ENCODE measurements around the gene DNAJC5G.

DNAJC5G gene, protein sequence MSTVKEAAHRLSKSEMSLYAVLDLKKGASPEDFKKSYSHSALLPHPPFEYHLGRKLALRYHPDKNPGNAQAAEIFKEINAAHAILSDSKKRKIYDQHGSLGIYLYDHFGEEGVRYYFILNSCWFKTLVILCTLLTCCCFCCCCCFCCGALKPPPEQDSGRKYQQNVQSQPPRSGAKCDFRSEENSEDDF

GRCh38 chr2:27275211-27276150 is at the start of gene DNAJC5G:
Gene DNAJC5G (plus strand): TSS chr2:27275433. CDS start chr2:27276729, 1,296 bp downstream.
- DNase-seq (no peak), ATAC-seq (no peak)

GRCh38 chr2:27225526-27225925 is 49.7 kb upstream of the DNAJC5G start:
- ATAC-seq (no peak), DNase-seq (no peak)

GRCh38 chr2:27227501-27227900 is 47.7 kb upstream of the DNAJC5G start:
- DNase-seq (no peak), ATAC-seq (no peak)

DNA sequence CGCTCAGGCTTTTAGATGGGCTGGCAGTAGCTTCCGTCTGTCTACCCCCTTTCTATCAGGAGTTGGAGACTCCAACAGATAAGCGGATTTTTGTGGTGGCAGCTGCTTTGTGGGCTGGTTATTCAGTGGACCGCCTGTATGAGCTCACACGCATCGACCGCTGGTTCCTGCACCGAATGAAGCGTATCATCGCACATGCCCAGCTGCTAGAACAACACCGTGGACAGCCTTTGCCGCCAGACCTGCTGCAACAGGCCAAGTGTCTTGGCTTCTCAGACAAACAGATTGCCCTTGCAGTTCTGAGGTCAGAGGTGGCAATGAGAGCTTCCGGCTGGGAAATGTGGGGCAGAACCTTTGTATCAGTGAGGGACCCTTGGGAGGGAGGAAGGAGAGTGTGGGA is 43.3 kb upstream of the DNAJC5G start:
- DNase-seq: no peak
- no peak for ATAC-seq

GRCh38 chr2:27233341-27233740 is 41.9 kb upstream of the DNAJC5G start:
- no peak for DNase-seq
- ATAC-seq: no peak

- DNase-seq: no peak
- no peak for ATAC-seq
These were observed 39.1 kb upstream of the DNAJC5G start for GRCh38 chr2:27236136-27236535.

DNA sequence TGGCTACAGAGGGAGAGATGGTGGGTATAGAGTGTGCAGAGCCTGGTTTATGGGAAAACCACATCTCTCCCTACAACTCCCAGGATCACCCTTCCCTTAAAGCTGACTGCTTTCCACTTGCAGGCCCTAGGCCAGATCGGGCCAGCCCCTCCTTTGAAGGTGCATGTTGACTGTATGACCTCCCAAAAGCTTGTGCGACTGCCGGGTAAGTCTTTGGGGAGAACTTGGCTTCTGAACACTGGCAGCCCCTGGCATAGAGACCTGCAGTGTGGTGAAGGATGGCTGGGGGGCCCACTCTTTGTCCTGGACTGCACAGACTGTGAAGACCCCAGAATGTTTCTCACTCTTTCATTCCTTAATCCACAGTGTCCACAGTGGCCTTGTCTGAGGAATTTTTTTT is 38.6 kb upstream of the DNAJC5G start:
- DNase-seq (no peak), ATAC-seq (no peak)

- DNase-seq (no peak), ATAC-seq (no peak)
These were observed 37.8 kb upstream of the DNAJC5G start for GRCh38 chr2:27237341-27237945.

GRCh38 chr2:27238976-27239375 is 36.3 kb upstream of the DNAJC5G start:
- no peak for ATAC-seq
- DNase-seq: no peak

DNA sequence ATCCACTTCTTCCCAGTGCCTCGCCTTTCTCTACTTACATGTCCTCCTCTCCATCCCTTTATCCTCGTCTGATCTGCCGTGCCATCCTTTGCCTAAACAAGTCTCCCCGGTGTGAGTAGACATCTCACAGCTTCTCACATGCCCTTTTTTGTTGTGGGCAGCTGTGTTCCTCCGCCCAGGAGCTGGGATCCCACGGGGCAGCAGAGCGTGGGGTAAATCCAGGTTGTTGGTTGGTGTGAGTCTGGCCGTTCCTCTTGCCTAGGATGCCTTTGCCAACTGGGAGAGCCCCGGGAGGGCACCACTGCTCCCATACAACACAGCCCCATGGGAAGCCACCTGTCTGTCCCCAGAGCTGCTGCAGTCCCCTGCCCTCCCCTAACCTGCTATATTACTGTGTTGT is 34.8 kb upstream of the DNAJC5G start:
- DNase-seq: no peak
- ATAC-seq: no peak

DNA sequence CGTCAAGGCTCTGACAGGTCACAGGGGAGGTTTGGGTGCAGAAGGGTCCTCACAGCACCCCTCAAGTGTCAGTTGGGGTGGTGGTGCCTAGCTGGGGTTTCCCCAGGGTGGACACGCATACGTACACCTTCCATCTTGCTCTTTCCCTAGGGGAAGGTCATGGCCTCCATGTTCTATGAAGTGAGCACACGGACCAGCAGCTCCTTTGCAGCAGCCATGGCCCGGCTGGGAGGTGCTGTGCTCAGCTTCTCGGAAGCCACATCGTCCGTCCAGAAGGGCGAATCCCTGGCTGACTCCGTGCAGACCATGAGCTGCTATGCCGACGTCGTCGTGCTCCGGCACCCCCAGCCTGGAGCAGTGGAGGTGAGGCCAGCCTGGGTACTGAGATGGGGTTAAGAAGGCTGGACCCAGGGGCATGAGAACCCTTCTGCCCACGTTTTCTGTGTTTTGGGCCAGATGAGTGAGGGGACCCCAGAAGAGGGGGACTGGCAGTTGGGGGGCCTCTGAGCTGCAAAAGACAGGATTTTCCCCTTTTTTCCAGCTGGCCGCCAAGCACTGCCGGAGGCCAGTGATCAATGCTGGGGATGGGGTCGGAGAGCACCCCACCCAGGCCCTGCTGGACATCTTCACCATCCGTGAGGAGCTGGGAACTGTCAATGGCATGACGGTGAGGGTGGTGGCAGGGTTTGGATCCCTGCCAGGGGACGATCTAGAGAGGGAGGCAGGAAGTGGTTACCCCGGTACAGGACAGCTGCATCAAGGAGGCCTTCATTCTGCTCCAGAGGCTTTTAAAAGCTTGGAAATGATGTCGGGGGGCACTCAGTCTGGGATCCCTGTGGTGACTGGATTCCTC is 33.2 kb upstream of the DNAJC5G start:
- ATAC-seq (no peak), DNase-seq (no peak)

- no peak for DNase-seq
- ATAC-seq: no peak
These were observed 32.6 kb upstream of the DNAJC5G start for GRCh38 chr2:27242614-27242951.

- no peak for DNase-seq
- no peak for ATAC-seq
These were observed 31.7 kb upstream of the DNAJC5G start for GRCh38 chr2:27243391-27244130.

GRCh38 chr2:27245116-27245515 is 30.1 kb upstream of the DNAJC5G start:
- ATAC-seq: no peak
- DNase-seq: no peak

GRCh38 chr2:27245626-27246025 is 29.6 kb upstream of the DNAJC5G start:
- DNase-seq (no peak), ATAC-seq (no peak)

DNA sequence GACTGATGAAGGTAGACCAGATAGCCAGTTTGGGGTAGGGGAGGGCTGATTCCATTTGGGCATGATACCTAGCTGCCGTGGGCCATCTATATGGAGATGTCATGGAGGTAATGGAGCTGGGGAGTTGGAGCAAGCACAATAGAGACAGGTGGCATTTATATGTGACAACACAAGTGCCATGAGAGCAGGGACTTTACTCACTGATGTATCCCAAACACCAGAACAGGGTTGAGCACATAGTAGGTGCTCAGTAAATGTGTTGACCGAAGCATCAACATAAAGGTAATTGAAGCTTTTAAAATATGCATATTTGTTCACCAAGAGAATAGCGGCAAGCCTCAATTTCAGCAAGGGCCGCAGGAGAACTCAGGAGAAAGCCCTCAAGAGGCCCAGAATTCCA is 27.3 kb upstream of the DNAJC5G start:
- ATAC-seq: no peak
- no peak for DNase-seq

DNA sequence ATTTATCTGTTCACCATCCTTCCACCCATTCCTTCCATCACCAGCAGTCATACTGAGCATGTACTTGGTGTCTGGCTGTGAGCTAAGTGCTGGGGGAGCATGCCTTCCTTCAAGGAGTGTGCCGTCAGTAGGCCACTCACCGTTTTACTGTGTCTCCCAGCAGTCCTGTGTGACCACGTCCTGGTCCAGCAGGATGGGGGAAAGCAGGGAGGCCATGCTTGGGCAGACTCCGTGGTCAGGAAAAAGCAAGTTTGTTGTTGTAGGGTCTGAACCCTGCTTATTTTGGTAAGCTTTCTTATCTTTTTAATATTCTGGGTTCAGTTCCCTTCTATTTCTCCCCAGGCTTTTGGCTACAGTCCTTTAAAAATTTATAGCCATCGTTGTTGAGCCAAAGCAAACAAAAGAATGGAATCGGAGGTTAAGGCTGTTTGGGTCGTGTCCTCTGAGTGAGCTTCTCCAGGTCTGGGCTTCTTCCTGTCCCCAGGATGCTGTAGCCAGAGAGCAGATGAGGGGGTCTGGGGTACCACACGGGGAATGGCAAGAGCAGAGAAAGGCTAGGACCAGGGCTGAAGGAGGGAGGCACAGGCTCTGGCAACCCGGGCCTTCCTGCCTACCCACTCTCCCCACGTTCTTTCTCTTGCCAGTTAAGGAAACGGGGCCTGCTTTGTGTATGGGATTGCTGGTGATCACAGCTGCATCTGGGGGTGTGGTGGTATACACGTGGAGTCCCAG is 25.9 kb upstream of the DNAJC5G start:
- ATAC-seq (no peak), DNase-seq (no peak)

DNA sequence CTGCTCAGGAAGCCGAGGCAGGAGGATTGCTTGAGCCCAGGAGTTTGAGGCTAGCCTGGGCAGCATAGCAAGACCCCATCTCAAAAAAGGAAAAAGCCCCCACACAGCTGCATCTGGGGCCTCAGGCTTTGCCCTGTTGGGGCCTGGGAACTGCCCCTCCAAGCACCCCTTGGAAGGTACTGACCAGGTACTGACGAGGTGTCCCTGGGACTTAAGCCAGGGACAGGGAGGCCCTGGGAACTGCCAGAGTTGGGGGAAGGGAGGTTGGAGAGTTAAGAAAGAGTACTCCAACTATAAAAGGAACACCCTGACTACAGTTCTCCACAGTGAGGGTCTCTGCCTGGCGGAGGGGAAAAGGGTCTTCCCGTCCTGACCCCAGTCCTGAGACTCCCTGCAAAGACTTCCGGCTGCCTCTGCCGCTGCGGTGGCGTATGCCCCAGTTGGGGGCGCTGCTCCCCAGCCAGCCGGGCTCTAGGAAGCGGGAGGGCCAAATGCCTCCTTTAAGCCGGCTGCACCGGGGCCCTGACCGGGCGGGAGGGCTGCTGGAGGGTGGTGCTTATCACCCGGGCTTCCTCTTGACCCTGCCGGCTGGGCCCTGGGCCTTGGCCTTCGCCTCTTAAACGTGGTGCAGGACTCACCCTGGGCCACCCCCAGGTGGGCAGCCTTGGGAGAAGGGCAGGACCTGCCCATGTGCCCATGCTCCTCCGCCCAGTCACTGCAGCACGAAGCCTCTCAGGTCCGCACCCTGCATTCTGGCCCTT is 25.2 kb upstream of the DNAJC5G start:
- DNase-seq: peak; percentile 78
- ATAC-seq: peak; percentile 82

DNA sequence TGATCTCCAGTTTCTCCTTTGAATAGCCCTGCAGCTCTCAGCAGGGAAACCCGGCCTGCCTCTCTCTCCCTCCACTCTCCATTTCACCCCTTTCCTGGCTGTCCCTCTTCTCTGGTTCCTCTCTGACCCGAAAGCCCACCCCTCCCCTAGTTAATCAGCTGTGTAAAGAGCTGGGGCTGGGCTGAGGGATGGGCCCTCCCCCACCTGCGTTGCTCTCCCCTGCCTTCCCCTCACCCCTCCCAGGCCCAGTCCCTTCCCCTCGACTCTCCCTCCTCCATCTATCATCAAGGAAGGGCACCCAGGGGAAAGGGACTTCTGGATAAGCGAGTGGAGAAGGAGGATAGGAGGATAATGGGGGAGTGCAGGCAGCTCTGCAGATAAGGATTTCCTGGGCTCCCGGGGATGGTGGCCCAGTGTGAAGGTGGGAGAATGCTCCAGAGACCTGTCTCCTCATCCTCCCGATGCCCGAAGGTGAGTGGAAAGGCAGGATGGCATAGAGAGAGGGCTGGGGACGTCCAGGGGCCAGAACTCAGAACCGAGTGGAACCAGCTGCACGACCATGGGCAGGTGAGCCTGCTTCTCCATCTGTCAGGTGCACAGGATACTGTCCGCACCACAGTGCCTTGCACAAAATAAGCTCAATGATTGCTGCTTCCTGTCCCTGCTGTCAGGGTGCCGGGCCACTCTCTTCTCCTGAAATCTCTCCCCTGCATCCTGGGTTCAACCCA is 24.4 kb upstream of the DNAJC5G start:
- no peak for DNase-seq
- no peak for ATAC-seq

DNA sequence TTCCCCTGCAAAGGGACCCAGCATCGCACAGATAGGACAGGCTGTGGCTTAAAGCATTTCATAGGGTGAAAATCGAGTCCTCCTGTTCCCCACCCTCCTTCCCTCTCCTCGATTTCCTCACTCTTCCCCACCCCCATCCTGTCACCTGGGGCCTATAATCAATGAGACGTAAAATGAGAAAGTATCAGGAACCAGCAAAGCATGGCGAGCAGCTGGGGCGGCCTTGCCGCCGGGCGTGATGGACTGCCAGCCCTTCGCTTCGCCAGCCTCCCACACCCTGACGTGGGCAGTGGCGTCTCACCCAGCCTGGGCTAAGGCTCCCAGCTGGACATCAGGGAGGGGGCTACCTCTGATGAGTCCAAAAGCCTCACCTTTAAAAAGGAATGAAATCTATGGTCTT is 23.5 kb upstream of the DNAJC5G start:
- no peak for DNase-seq
- no peak for ATAC-seq

Data from stimulated activated naive CD8-positive, alpha-beta T cell treated with anti-CD3 and anti-CD28 coated beads, Interleukin-15, Interleukin-2, amounts not matched to agents 100 U/mL and 50 U/mL, for 24 hours (primary cell).